Neuronal stem cell (in vitro differentiated cells): ENCODE measurements around the gene KIF18B.

Source experiments
- DNase-seq: peaks from one replicate; pipeline ENCODE4 v3.0.0-alpha.2; 2013; ENCODE audit warnings: low spot score
- H2AFZ ChIP-seq: one replicate; pipeline ENCODE4 v1.6.1; 2013; ENCODE audit warnings: mild to moderate bottlenecking, low read length, inconsistent platforms
- H2AK5ac ChIP-seq: 2 replicates; pipeline ENCODE4 v1.6.1; 2013; ENCODE audit warnings: low read depth, mild to moderate bottlenecking, inconsistent platforms, low read length, moderate library complexity, mixed read lengths
- H2BK120ac ChIP-seq: 2 replicates; pipeline ENCODE4 v1.6.1; 2013; ENCODE audit warnings: low read depth, mild to moderate bottlenecking, inconsistent platforms, low read length, moderate library complexity, mixed read lengths
- H2BK12ac ChIP-seq: one replicate; pipeline ENCODE4 v1.6.1; 2013; ENCODE audit warnings: low read length, inconsistent platforms
- H2BK15ac ChIP-seq: 2 replicates; pipeline ENCODE4 v1.6.1; 2013; ENCODE audit warnings: mild to moderate bottlenecking, low read length, inconsistent platforms, mixed read lengths
- H2BK5ac ChIP-seq: one replicate; pipeline ENCODE4 v1.6.1; 2013; ENCODE audit warnings: inconsistent platforms, mild to moderate bottlenecking, low read length, moderate library complexity
- H3K14ac ChIP-seq: one replicate; pipeline ENCODE4 v1.6.1; 2013; ENCODE audit warnings: low read length, inconsistent platforms
- H3K18ac ChIP-seq: 2 replicates; pipeline ENCODE4 v1.6.1; 2013; ENCODE audit warnings: low read length, inconsistent platforms
- H3K23ac ChIP-seq: 2 replicates; pipeline ENCODE4 v1.6.1; 2013; ENCODE audit warnings: low read depth, mild to moderate bottlenecking, mixed read lengths, low read length, inconsistent platforms; ENCODE audit not compliant: poor library complexity
- H3K27ac ChIP-seq: replicated peaks from 3 replicates; pipeline ENCODE4 v1.5.1; 2013; ENCODE audit warnings: low read length, inconsistent platforms
- H3K27me3 ChIP-seq, 3 experiments: 2 replicates each; pipeline ENCODE4 v1.6.1; 2013; ENCODE audit warnings: low read length in 3 of 3, mild to moderate bottlenecking in 2 of 3, inconsistent platforms in 1 of 3, low read depth in 1 of 3, mixed read lengths in 1 of 3, moderate library complexity in 1 of 3; ENCODE audit not compliant: control insufficient read depth in 3 of 3, insufficient read depth in 3 of 3
- H3K36me3 ChIP-seq, 2 donors: replicated peaks in 1 of 2; 2 replicates each; pipeline ENCODE4 v1.6.1; 2013; ENCODE audit warnings: low read length in 2 of 2; ENCODE audit not compliant: control insufficient read depth in 2 of 2, insufficient read depth in 2 of 2
- H3K4ac ChIP-seq: 2 replicates; pipeline ENCODE4 v1.6.1; 2013; ENCODE audit warnings: inconsistent platforms, mild to moderate bottlenecking, low read length, moderate library complexity
- H3K4me1 ChIP-seq, 2 donors: 1 replicate in 1 of 2; 2 replicates in 1 of 2; pipeline ENCODE4 v1.6.1; 2013; ENCODE audit warnings: low read length in 2 of 2, low read depth in 1 of 2; ENCODE audit not compliant: control insufficient read depth in 2 of 2, insufficient read depth in 1 of 2
- H3K4me2 ChIP-seq: one replicate; pipeline ENCODE4 v1.6.1; 2013; ENCODE audit warnings: mild to moderate bottlenecking, low read length, inconsistent platforms; ENCODE audit not compliant: insufficient read depth, poor library complexity, severe bottlenecking
- H3K4me3 ChIP-seq, 2 donors: 2 replicates each; pipeline ENCODE4 v1.5.1; 2013; ENCODE audit warnings: low read length in 2 of 2, mild to moderate bottlenecking in 2 of 2, inconsistent platforms in 1 of 2, moderate library complexity in 1 of 2
- H3K79me1 ChIP-seq: one replicate; pipeline ENCODE4 v1.6.1; 2013; ENCODE audit warnings: low read depth, mild to moderate bottlenecking, inconsistent platforms, low read length, moderate library complexity
- H3K9ac ChIP-seq: one replicate; pipeline ENCODE4 v1.6.1; 2013; ENCODE audit warnings: mild to moderate bottlenecking, low read depth, low read length, inconsistent platforms; ENCODE audit not compliant: poor library complexity
- H3K9me3 ChIP-seq, 2 donors: replicated peaks in 1 of 2; 2 replicates each; pipeline versions ENCODE3 to v1.6.1; 2013; ENCODE audit warnings: low read length in 2 of 2, mild to moderate bottlenecking in 2 of 2, inconsistent platforms in 1 of 2, low read depth in 1 of 2, mixed read lengths in 1 of 2, moderate library complexity in 1 of 2; ENCODE audit not compliant: control insufficient read depth in 2 of 2, insufficient read depth in 1 of 2
- H4K8ac ChIP-seq: one replicate; pipeline ENCODE4 v1.6.1; 2013; ENCODE audit warnings: low read depth, mild to moderate bottlenecking, inconsistent platforms, low read length, moderate library complexity
- H4K91ac ChIP-seq: one replicate; pipeline ENCODE4 v1.6.1; 2013; ENCODE audit warnings: low read length, low read depth, mild to moderate bottlenecking, inconsistent platforms; ENCODE audit not compliant: poor library complexity
- whole genome bisulfite sequencing, 2 donors: extraction: QIAGEN DNeasy Blood & Tissue Kit; methylation state at CpG; one replicate each; pipeline ENCODE4 v1.1.7; 2013; ENCODE audit warnings: missing lambda C conversion rate in 2 of 2, mixed read lengths in 1 of 2; ENCODE audit not compliant: insufficient read length in 2 of 2, insufficient replicate concordance in 1 of 2; ENCODE audit errors: extremely low coverage in 2 of 2; 5-methylcytosine and 5-hydroxymethylcytosine counted together

Gene KIF18B

GRCh38 chr17:44898768-44899073 lies 48.9 kb downstream of the KIF18B start:
- Histone ChIP-seq H3K18ac (peak overlapping the region; percentile 98), H3K4me3 (peak overlapping the region; percentile 90 to 95), H2BK12ac (no peak overlapping the region), H3K79me1 (peaks cover 5% of the 10 kb centered on the region), H2BK5ac (peak overlapping the region; percentile 98), H3K23ac (no peak overlapping the region), H3K36me3 (peaks cover 5 to 29% of the 10 kb centered on the region in 2 donors), H3K4me2 (peak overlapping the region; percentile 75), H2BK120ac (no peak overlapping the region), H3K27me3 (no peaks in the 10 kb centered on the region), H4K8ac (no peak overlapping the region), H3K4me1 (peaks cover 0 to 3% of the 10 kb centered on the region in 2 donors), H2AK5ac (no peak overlapping the region), H3K9ac (peak overlapping the region; percentile 79), H2AFZ (peak overlapping the region; percentile 98), H3K27ac (no peak overlapping the region), H3K4ac (no peak overlapping the region), H4K91ac (no peak overlapping the region), H3K9me3 (no peaks in the 10 kb centered on the region), H2BK15ac (no peak overlapping the region), H3K14ac (no peak overlapping the region)
- WGBS, 2 donors, result no CpG with 5 or more reads among the region's 7 CpGs
- DNase-seq, result no peak

GRCh38 chr17:44894642-44895041 lies 52.9 kb downstream of the KIF18B start:
- Histone ChIP-seq H3K14ac (no peak overlapping the region), H4K91ac (no peak overlapping the region), H3K18ac (no peak overlapping the region), H4K8ac (no peak overlapping the region), H3K27me3 (no peaks in the 10 kb centered on the region), H3K4me3 (no peak overlapping the region), H2BK15ac (no peak overlapping the region), H3K9ac (no peak overlapping the region), H3K4me1 (no peaks in the 10 kb centered on the region), H3K4ac (no peak overlapping the region), H2AFZ (no peak overlapping the region), H3K36me3 (peaks cover 8 to 62% of the 10 kb centered on the region in 2 donors), H3K27ac (no peak overlapping the region), H3K4me2 (no peak overlapping the region), H2BK120ac (no peak overlapping the region), H3K9me3 (no peaks in the 10 kb centered on the region), H3K79me1 (peaks cover 5% of the 10 kb centered on the region), H2BK12ac (no peak overlapping the region), H2AK5ac (no peak overlapping the region), H2BK5ac (no peak overlapping the region), H3K23ac (no peak overlapping the region)
- no CpG with 5 or more reads among the region's 4 CpGs for WGBS, 2 donors
- DNase-seq, result no peak

- no peak overlapping the region for H2BK15ac ChIP-seq
- no peaks in the 10 kb centered on the region for H3K27me3 ChIP-seq
- no peak overlapping the region for H2AFZ ChIP-seq
- H3K4me1 ChIP-seq, result no peaks in the 10 kb centered on the region
- no peak overlapping the region for H4K8ac ChIP-seq
- H2BK5ac ChIP-seq, result no peak overlapping the region
- H3K14ac ChIP-seq, result no peak overlapping the region
- H2AK5ac ChIP-seq, result no peak overlapping the region
- H2BK120ac ChIP-seq, result no peak overlapping the region
- H3K36me3 ChIP-seq, result peaks cover 10 to 82% of the 10 kb centered on the region in 2 donors
- no peaks in the 10 kb centered on the region for H3K9me3 ChIP-seq
- H3K4me3 ChIP-seq, result no peak overlapping the region
- H3K4me2 ChIP-seq, result no peak overlapping the region
- H2BK12ac ChIP-seq, result no peak overlapping the region
- no peak overlapping the region for H4K91ac ChIP-seq
- DNase-seq, result no peak
- H3K9ac ChIP-seq, result no peak overlapping the region
- no peak overlapping the region for H3K4ac ChIP-seq
- H3K18ac ChIP-seq, result no peak overlapping the region
- no peaks in the 10 kb centered on the region for H3K79me1 ChIP-seq
- no peak overlapping the region for H3K23ac ChIP-seq
- no peak overlapping the region for H3K27ac ChIP-seq
Measured at GRCh38 chr17:44892250-44892649, 55.3 kb downstream of the KIF18B start.

- no peak overlapping the region for H2BK120ac ChIP-seq
- H2AFZ ChIP-seq, result no peak overlapping the region
- H3K4me3 ChIP-seq, result no peak overlapping the region
- H2BK15ac ChIP-seq, result no peak overlapping the region
- H4K91ac ChIP-seq, result no peak overlapping the region
- no peak overlapping the region for H3K4me2 ChIP-seq
- H2BK5ac ChIP-seq, result no peak overlapping the region
- H3K23ac ChIP-seq, result no peak overlapping the region
- no peak overlapping the region for H3K4ac ChIP-seq
- H3K9me3 ChIP-seq, result no peaks in the 10 kb centered on the region
- no peaks in the 10 kb centered on the region for H3K27me3 ChIP-seq
- no peak overlapping the region for H4K8ac ChIP-seq
- no CpG with 5 or more reads among the region's 7 CpGs for WGBS, 2 donors
- H3K14ac ChIP-seq, result no peak overlapping the region
- H3K18ac ChIP-seq, result no peak overlapping the region
- H3K27ac ChIP-seq, result no peak overlapping the region
- no peak overlapping the region for H2AK5ac ChIP-seq
- H2BK12ac ChIP-seq, result no peak overlapping the region
- H3K4me1 ChIP-seq, result no peaks in the 10 kb centered on the region
- no peak overlapping the region for H3K9ac ChIP-seq
- H3K36me3 ChIP-seq, result peaks cover 24 to 89% of the 10 kb centered on the region in 2 donors
- no peaks in the 10 kb centered on the region for H3K79me1 ChIP-seq
- no peak for DNase-seq
Measured at GRCh38 chr17:44889003-44889402, 58.6 kb downstream of the KIF18B start.
